WI38 (cell line): Measurements from ENCODE around the gene RGSL1.

Experiments used
- H3K4me3 ChIP-seq: 2 replicates; pipeline ENCODE4 v1.5.1; 2011; ENCODE audit warnings: low read depth, mild to moderate bottlenecking, control low read depth, low read length
- TF ChIP-seq, protein P1 (sequence below): IDR thresholded peaks from 2 replicates; pipeline ENCODE4 v1.5.1; 2012; ENCODE audit warnings: low read depth, mild to moderate bottlenecking, control low read depth, low read length

The RGSL1 gene

DNA sequence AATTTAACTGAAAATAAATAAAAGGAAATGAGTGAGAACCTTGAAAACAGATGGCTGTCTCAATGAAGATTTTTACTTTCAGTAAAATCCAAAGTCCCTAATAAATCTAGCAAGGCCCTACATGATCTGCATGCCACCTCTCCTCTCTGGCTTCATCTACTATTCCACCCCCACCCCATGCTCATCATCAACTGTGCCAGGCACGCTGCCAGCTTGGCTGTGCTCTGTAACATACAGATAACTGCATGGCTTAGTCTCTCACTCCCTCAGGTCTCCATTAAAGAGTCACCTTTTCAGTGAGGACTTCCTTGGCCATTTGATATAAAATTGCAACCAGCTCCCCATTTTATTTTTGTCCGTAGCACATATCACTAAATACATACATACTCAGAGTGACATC is 26.7 kb downstream of the RGSL1 start:
- H3K4me3 ChIP-seq: no peak overlapping the region
- TF ChIP-seq, protein P1, sequence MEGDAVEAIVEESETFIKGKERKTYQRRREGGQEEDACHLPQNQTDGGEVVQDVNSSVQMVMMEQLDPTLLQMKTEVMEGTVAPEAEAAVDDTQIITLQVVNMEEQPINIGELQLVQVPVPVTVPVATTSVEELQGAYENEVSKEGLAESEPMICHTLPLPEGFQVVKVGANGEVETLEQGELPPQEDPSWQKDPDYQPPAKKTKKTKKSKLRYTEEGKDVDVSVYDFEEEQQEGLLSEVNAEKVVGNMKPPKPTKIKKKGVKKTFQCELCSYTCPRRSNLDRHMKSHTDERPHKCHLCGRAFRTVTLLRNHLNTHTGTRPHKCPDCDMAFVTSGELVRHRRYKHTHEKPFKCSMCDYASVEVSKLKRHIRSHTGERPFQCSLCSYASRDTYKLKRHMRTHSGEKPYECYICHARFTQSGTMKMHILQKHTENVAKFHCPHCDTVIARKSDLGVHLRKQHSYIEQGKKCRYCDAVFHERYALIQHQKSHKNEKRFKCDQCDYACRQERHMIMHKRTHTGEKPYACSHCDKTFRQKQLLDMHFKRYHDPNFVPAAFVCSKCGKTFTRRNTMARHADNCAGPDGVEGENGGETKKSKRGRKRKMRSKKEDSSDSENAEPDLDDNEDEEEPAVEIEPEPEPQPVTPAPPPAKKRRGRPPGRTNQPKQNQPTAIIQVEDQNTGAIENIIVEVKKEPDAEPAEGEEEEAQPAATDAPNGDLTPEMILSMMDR: no peak

DNA sequence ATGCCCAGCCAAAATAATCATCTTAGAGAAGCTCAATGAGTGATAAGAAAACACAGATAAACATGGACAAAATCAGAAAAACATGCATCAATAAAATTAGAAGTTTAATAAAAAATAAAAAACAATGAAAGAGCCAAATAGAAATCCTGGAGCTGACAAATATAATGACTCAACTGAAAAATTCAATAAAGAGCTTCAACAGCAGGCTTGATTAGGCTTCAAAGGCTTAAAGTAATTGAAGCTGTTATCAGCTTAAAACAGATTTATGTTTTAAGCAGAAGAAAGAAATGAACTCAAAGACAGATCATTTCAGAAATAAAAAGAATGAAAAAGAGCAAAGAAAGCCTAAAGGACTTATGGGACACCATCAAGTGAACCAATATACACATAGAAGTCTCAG is 28.3 kb downstream of the RGSL1 start:
- TF ChIP-seq, protein P1: no peak

DNA sequence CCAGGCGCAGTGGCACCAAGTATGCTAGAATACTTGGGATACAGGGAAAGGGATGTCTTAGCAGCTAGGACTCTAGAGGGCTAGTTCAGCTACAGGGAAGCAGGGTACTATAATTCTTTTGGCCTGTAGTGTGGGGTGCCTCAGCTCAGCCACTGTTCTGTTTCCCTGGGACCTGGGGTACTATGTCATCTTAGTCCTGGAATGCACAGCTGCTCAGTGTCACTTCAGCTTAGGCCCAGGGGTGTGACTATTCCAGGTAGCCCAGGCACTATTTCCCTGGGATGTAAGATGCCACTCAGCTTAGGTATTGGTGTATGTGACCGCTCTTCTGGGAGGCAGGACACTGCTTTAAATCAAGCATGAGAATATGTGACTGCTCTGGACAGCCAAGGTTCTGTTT is 34.1 kb downstream of the RGSL1 start:
- TF ChIP-seq, protein P1: no peak
- no peak overlapping the region for H3K4me3 ChIP-seq

More for the DNA sequence above, 28.3 kb downstream of the RGSL1 start:
- no peak overlapping the region for H3K4me3 ChIP-seq

DNA sequence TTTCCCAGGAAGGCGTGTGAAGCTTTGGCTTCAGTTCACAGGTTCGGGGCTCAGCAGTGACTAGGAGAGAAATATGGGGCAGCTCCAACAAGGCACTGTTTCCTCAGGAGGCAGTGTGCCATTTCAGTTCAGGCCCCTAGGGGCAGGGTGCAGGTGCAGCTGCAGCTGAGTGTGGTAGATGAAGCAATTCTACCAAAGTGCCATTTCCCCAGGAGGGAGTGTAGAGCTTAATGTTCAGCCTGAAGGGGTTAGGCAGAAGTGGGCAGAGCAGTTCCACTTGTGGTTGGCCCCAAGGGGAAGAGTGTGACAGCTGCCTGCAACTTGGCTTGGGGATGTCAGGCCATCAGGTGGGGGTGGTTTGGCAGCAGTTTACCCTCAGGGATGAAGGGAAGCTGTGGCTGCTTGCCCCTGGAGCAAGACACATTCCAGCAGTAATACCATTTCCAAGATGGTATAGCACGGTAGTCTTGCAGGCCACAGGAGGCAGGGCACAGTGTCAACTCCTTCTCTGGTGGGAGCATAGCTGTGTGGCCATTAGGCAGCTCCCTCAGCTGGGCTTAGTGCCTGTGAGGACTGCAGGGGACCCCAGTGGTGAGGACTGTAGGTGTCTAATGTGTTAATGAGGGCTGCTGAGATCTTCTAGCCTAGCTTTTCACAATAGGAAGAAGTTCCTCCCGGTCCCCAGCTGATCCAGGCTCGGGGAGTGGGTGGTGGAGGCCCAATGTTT is 34.7 kb downstream of the RGSL1 start:
- TF ChIP-seq, protein P1: no peak
- no peak overlapping the region for H3K4me3 ChIP-seq

DNA sequence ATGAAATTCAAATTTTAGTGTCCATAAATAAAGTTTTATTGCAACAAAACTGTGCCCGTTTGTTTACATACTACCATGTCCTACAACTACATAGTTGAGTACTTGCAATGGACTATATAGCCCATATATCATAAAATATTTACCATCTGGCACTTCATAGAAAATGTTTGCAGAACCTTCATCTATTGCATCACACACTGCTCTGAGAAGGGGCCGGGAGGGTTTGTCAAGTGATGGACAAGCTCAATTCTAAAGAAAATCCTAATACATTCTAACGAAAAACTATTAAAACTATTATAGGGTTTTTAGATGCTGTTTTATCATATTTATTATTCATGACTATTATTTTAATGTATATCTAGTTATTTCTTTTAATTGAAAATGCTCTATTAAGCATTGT is 35.9 kb downstream of the RGSL1 start:
- TF ChIP-seq, protein P1: no peak

DNA sequence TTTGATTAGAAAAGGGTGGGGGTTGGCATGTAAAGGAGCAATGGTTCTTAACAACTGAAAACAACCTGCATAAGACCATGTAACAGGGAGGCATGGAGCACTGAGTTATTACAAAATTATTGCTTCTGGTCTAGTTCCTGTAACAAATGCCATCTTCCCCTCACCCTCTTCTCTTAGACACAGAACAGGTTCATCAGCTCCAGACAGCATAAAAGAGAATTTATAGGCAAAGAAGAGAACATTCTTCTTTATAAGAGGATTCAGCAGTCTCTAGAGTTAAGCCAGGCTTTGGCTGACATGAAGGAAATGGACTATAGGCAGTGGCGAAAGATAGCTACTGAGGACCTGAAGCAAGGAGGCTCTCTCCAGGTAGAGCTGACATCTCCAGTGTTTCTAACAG is 38.9 kb downstream of the RGSL1 start:
- TF ChIP-seq, protein P1: no peak

More for the DNA sequence above, 35.9 kb downstream of the RGSL1 start:
- H3K4me3 ChIP-seq: no peak overlapping the region

DNA sequence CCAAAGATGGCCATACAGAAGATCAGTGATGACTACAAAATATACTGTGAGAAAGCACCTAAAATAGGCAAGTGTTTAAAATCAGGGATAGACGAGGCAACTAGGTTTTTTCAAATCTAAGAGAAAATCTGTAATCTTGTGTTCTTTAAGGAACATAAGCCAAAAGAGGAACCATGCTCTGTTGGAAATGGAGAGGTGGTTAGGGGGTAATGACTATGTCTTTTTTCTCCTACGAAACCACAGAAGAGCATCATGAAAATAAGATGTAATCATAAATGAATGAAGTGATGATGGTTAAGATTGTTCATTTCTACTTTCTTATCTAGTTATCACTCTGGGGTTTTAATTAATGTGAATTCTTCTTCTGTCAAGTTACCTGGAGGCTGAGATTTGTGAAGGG is 43.1 kb downstream of the RGSL1 start:
- no peak overlapping the region for H3K4me3 ChIP-seq
- TF ChIP-seq, protein P1: no peak

More for the DNA sequence above, 38.9 kb downstream of the RGSL1 start:
- H3K4me3 ChIP-seq: no peak overlapping the region
